ENCODE data around the gene FAM25G. TPM values are rescaled to one million over a fixed set of nuclear protein-coding genes. Genes with fewer than 3 reads are reported as not detected.

Gene FAM25G
- total and polyA plus RNA-seq, 2 of the 8 experiments (the other 6 are each of a cell fraction or from before 2014, with no cell fraction given): not detected

DNA sequence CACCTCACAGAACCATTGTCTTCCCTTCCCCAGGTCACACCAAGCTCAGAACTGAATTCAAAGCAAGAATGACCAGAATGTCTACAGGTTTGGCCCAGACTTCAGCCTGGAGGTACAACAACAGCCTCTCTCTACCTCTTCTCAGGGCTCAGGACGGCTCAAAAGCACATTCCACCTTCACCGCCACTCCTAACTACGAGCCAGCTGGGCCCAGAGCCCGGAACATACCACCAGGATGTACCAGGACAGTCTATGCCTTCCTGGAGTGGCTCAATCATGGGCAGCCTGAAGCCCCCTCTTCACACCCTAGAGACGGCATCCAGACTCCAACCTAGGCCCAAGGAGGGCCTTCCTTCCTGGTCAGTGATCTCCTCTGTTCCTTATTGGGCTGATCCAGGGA is 49.1 kb downstream of the FAM25G start:
- Histone ChIP-seq H3K4me2 (ENCODE audit: insufficient read depth in 1 of 2, low read depth in 2 of 2, low read length in 2 of 2) (no peak overlapping the region), H3K9me3 (ENCODE audit: insufficient read depth in 2 of 2, low read depth in 1 of 2, low read length in 1 of 2) (no peaks in the 10 kb centered on the region), H4K8ac (ENCODE audit: extremely low read depth, insufficient read depth, low read length) (no peak overlapping the region), H3K36me3 (ENCODE audit: control insufficient read depth in 2 of 4, insufficient read depth in 4 of 4, low read length in 3 of 4) (no peaks in the 10 kb centered on the region), H2BK120ac (replicated peaks; ENCODE audit: low read depth, low read length) (no peak overlapping the region), H3K9ac (replicated peaks in 1 of 4; ENCODE audit: extremely low read depth in 1 of 4, low read depth in 3 of 4, low read length in 3 of 4) (no peak overlapping the region), H3K79me2 (ENCODE audit: control insufficient read depth in 1 of 2, insufficient read depth in 2 of 2, low read length in 2 of 2) (no peaks in the 10 kb centered on the region), H2BK20ac (ENCODE audit: low read length) (no peak overlapping the region), H4K20me1 (replicated peaks in 1 of 2; ENCODE audit: control insufficient read depth in 1 of 2, insufficient read depth in 2 of 2, low read length in 2 of 2) (no peaks in the 10 kb centered on the region), H3K23me2 (ENCODE audit: low read depth, low read length) (no peaks in the 10 kb centered on the region), H3K18ac (ENCODE audit: extremely low read depth, low read length) (no peak overlapping the region), H2AFZ (ENCODE audit: low read length) (no peak overlapping the region), H3K56ac (replicated peaks; ENCODE audit: insufficient read length, low read depth, low read length) (no peak overlapping the region), H3K27me3 (replicated peaks in 1 of 4; ENCODE audit: control insufficient read depth in 3 of 4, extremely low read depth in 1 of 4, insufficient read depth in 3 of 4, low read length in 3 of 4) (no peaks in the 10 kb centered on the region), H3K4me3 (ENCODE audit: extremely low read depth in 1 of 4, insufficient read depth in 2 of 4, low read depth in 3 of 4, low read length in 4 of 4) (no peak overlapping the region), H3K79me1 (ENCODE audit: low read depth, low read length) (no peaks in the 10 kb centered on the region), H4K91ac (replicated peaks; ENCODE audit: insufficient read length, low read length) (no peak overlapping the region), H3K4me1 (replicated peaks in 1 of 4; ENCODE audit: control insufficient read depth in 3 of 4, insufficient read depth in 4 of 4, low read length in 3 of 4) (no peaks in the 10 kb centered on the region), H2BK5ac (ENCODE audit: low read depth, low read length) (no peak overlapping the region), H3K27ac (ENCODE audit: low read depth, low read length) (no peak overlapping the region), H2AK5ac (ENCODE audit: low read depth, low read length) (no peak overlapping the region), H4K5ac (ENCODE audit: insufficient read length, low read depth, low read length) (no peak overlapping the region), H3K23ac (ENCODE audit: insufficient read length) (no peak overlapping the region), H2BK15ac (ENCODE audit: low read length) (no peak overlapping the region), H3K4ac (replicated peaks; ENCODE audit: insufficient read length, low read depth, low read length) (no peak overlapping the region), H3K14ac (ENCODE audit: insufficient read length) (no peak overlapping the region), H2BK12ac (ENCODE audit: low read depth, low read length) (no peak overlapping the region)
- ChIA-PET POLR2A (ENCODE audit: partially characterized antibody) (interaction anchor here (0.5 kb wide), 1 partner anchor 50 kb away, joined by 3 read pairs; no protein-coding TSS in a partner anchor), CTCF (ENCODE audit: partially characterized antibody) (interaction anchor here (0.8 to 1.5 kb wide), 5 partner anchors 8 to 145 kb away, joined by 3 to 12 read pairs (median 4); no protein-coding TSS in a partner anchor)
- DNase-seq (ENCODE audit: low read depth in 1 of 2, low spot score in 2 of 2) (no peak), FAIRE-seq (no peak)
- TF ChIP-seq, protein P1, sequence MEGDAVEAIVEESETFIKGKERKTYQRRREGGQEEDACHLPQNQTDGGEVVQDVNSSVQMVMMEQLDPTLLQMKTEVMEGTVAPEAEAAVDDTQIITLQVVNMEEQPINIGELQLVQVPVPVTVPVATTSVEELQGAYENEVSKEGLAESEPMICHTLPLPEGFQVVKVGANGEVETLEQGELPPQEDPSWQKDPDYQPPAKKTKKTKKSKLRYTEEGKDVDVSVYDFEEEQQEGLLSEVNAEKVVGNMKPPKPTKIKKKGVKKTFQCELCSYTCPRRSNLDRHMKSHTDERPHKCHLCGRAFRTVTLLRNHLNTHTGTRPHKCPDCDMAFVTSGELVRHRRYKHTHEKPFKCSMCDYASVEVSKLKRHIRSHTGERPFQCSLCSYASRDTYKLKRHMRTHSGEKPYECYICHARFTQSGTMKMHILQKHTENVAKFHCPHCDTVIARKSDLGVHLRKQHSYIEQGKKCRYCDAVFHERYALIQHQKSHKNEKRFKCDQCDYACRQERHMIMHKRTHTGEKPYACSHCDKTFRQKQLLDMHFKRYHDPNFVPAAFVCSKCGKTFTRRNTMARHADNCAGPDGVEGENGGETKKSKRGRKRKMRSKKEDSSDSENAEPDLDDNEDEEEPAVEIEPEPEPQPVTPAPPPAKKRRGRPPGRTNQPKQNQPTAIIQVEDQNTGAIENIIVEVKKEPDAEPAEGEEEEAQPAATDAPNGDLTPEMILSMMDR (IDR thresholded peaks at IDR 0.05; ENCODE audit: control extremely low read depth in 1 of 3, insufficient read depth in 1 of 3, low read depth in 1 of 3, low read length in 3 of 3): no peak
- TF ChIP-seq TAF7 (optimal IDR thresholded peaks at IDR 0.05; ENCODE audit: borderline replicate concordance, low read depth, low read length) (no peak), ZNF274 (IDR thresholded peaks at IDR 0.05; ENCODE audit: borderline replicate concordance, extremely low read depth, low read length) (no peak), KDM5A (IDR thresholded peaks at IDR 0.05; ENCODE audit: low read length) (no peak), HDAC6 (IDR thresholded peaks at IDR 0.05; ENCODE audit: low read depth, low read length) (no peak), CEBPB (IDR thresholded peaks at IDR 0.05; ENCODE audit: low read depth, low read length) (no peak), CHD2 (IDR thresholded peaks at IDR 0.05; ENCODE audit: low read length) (no peak), NRF1 (IDR thresholded peaks at IDR 0.05; ENCODE audit: low read depth, low read length) (no peak), EGR1 (IDR thresholded peaks at IDR 0.05; ENCODE audit: borderline replicate concordance, low read depth, low read length) (no peak), ASH2L (IDR thresholded peaks at IDR 0.05; ENCODE audit: low read length) (no peak), TBP (IDR thresholded peaks at IDR 0.05; ENCODE audit: low read depth, low read length) (no peak), FOSL1 (IDR thresholded peaks at IDR 0.05; ENCODE audit: insufficient read depth, low read depth, low read length) (no peak), POLR2A (IDR thresholded peaks at IDR 0.05; ENCODE audit: control extremely low read depth in 1 of 2, low read depth in 2 of 2, low read length in 2 of 2) (no peak)
- WGBS, 2 experiments (ENCODE audit: extremely low coverage in 1 of 2, insufficient coverage in 1 of 2, insufficient read length in 1 of 2, insufficient replicate concordance in 2 of 2, low coverage in 1 of 2, low lambda C conversion rate in 2 of 2, missing lambda C conversion rate in 1 of 2): 90% methylated on average over 5 of the region's 5 CpGs; no CpG with 5 or more reads in 1 of the 2 experiments
